Measurements from ENCODE around the gene C20orf202.
"Not testable (repeated sequence)": the region's sequence is repeated elsewhere in the genome, so short reads cannot be mapped to it uniquely, and the experiment has no call there.

C20orf202 gene

GRCh38 chr20:1212607-1213396, 9.5 kb downstream of the C20orf202 start:
- in situ Hi-C loops (cut with MboI; ENCODE audit: low sequenced_read_pairs, unreplicated experiment): no loop called here
- TF ChIP-seq, protein P1, sequence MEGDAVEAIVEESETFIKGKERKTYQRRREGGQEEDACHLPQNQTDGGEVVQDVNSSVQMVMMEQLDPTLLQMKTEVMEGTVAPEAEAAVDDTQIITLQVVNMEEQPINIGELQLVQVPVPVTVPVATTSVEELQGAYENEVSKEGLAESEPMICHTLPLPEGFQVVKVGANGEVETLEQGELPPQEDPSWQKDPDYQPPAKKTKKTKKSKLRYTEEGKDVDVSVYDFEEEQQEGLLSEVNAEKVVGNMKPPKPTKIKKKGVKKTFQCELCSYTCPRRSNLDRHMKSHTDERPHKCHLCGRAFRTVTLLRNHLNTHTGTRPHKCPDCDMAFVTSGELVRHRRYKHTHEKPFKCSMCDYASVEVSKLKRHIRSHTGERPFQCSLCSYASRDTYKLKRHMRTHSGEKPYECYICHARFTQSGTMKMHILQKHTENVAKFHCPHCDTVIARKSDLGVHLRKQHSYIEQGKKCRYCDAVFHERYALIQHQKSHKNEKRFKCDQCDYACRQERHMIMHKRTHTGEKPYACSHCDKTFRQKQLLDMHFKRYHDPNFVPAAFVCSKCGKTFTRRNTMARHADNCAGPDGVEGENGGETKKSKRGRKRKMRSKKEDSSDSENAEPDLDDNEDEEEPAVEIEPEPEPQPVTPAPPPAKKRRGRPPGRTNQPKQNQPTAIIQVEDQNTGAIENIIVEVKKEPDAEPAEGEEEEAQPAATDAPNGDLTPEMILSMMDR (IDR thresholded peaks at IDR 0.05; ENCODE audit: borderline replicate concordance, control extremely low read depth, extremely low read depth, insufficient read depth, missing control alignments): peak; percentile 86

DNA sequence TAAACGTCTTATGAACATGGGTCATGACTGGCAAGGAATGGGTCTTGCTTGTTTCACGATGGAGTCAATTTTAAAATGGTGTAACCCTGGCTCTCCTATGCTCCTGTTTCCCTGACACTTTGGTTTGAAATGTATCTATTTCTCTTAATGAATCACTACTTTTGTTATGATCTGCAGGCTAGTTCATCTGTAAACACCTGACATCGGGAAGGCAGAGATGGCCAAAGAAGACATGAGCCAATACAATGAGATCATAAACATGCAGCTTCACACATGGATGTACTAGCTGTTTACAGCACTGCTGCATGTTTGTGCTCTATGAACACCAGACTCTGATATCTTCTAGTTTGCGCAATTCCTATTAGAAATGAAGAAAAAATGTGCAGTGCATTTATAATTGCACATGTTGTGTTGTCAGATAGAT, 11.6 kb downstream of the C20orf202 start:
- TF ChIP-seq, protein P1 (IDR thresholded peaks at IDR 0.05; ENCODE audit: borderline replicate concordance, control extremely low read depth, extremely low read depth, insufficient read depth, missing control alignments): no peak
- no peak for DNase-seq (ENCODE audit: low spot score)
- in situ Hi-C loops (cut with MboI; ENCODE audit: low sequenced_read_pairs, unreplicated experiment): no loop called here

More at GRCh38 chr20:1212607-1213396, 9.5 kb downstream of the C20orf202 start:
- peak; percentile 67 for DNase-seq (ENCODE audit: low spot score)

DNA sequence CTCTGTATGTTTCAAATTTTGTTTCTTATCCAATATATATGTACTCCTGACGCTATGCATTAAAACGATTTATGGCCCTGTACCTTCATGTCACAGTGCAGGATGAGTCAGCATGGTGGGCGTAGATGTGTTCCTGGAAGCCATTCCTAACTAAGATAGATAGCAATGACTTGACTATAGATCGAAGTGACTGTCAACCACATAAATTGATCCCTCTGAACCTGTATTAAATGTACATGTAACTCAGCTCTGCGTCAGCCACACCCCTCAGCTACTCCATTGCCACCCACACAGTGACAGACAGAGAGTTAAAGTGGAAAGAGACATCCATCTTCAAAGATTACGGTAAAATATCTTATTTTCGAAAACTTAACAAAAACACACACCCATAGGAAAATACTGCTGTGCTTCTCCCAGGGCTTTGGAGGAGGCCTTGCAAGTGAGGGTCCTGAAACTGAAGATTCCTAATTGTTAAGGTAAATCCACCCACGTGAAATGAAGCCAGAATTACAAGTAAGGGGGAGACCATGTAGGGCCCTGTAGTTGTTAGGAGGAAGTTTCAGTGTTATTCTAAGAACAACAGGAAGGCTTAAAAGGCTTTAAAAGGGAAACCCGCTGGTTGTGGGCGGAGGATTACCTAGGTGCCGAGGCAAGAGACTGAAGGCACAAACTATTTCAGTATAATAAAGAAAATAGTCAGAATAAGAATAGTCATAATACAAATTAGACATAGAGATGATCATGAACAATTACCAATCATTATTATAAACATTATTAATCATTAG, 12.3 kb downstream of the C20orf202 start:
- TF ChIP-seq, protein P1 (IDR thresholded peaks at IDR 0.05; ENCODE audit: borderline replicate concordance, control extremely low read depth, extremely low read depth, insufficient read depth, missing control alignments): no peak
- no peak for DNase-seq (ENCODE audit: low spot score)
- in situ Hi-C loops (cut with MboI; ENCODE audit: low sequenced_read_pairs, unreplicated experiment): no loop called here

GRCh38 chr20:1216527-1217427, 13.5 kb downstream of the C20orf202 start:
- in situ Hi-C loops (cut with MboI; ENCODE audit: low sequenced_read_pairs, unreplicated experiment); DNase-seq (ENCODE audit: low spot score): not testable (repeated sequence)

DNA sequence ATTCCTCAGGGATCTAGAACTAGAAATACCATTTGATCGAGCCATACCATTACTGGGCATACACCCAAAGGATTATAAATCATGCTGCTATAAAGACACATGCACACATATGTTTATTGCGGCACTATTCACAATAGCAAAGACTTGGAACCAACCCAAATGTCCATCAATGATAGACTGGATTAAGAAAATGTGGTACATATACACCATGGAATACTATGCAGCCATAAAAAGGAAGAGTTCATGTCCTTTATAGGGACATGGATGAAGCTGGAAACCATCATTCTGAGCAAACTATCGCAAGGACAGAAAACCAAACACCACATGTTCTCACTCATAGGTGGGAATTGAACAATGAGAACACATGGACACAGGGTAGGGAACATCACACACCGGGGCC, 19.5 kb downstream of the C20orf202 start:
- DNase-seq (ENCODE audit: low spot score); in situ Hi-C loops (cut with MboI; ENCODE audit: low sequenced_read_pairs, unreplicated experiment): not testable (repeated sequence)

- TF ChIP-seq, protein P1 (IDR thresholded peaks at IDR 0.05; ENCODE audit: borderline replicate concordance, control extremely low read depth, extremely low read depth, insufficient read depth, missing control alignments): no peak
- in situ Hi-C loops (cut with MboI; ENCODE audit: low sequenced_read_pairs, unreplicated experiment): no loop called here
- no peak for DNase-seq (ENCODE audit: low spot score)
Observed at GRCh38 chr20:1224205-1224890, 21.1 kb downstream of the C20orf202 start.

DNA sequence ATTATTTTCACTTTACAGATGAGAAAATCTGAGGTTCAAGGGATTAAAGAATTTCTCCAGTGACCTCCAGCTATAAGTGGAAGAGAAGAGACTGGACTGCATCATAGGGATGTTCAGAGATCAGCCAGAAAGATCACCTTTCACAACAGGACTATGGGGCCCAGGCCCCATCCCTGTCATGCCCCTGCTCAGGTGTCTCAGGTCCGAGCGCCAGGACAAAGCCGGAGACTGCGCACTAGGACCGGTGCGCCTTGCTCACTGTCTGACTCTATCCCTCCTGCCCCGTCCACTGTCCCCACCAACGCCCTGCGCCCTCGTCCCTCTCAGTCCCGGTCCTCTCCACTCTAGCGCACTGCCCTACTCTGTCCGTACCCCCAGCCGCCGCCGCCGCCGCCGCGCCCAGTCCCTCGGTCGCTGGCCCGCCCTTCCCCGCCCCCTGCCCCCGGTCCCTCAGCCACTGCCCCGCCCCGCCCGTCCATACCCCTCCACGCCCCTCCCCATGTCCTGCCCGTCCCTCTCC, 22.1 kb downstream of the C20orf202 start:
- no peak for DNase-seq (ENCODE audit: low spot score)
- in situ Hi-C loops (cut with MboI; ENCODE audit: low sequenced_read_pairs, unreplicated experiment): no loop called here

More for the DNA sequence above, 22.1 kb downstream of the C20orf202 start:
- TF ChIP-seq, protein P1 (IDR thresholded peaks at IDR 0.05; ENCODE audit: borderline replicate concordance, control extremely low read depth, extremely low read depth, insufficient read depth, missing control alignments): no peak
